Tibial artery (tissue), 4 donors: Measurements from ENCODE around the gene RCC1.

Experiments used
- DNase-seq, 2 donors: peaks; one replicate each; pipeline ENCODE4 v3.0.0-alpha.2; 2019
- H3K27ac ChIP-seq, 2 donors: fragments of 200-600 bp; sonication (generic) in 1 of 2; 1 replicate in 1 of 2; 2 replicates in 1 of 2; pipeline ENCODE4 v1.5.1; 2018 to 2019; ENCODE audit warnings: mild to moderate bottlenecking in 1 of 2
- H3K27me3 ChIP-seq, 2 donors: fragments of 200-600 bp; sonication (generic) in 1 of 2; one replicate each; pipeline versions ENCODE4 v1.5.1 to v1.6.0; 2016 to 2019
- H3K36me3 ChIP-seq, 3 donors: fragments of 200-600 bp; sonication (generic) in 2 of 3; one replicate each; pipeline ENCODE4 v1.5.1; 2016 to 2019; ENCODE audit warnings: mild to moderate bottlenecking in 2 of 3
- H3K4me1 ChIP-seq, 4 donors: fragments of 200-600 bp; sonication (generic) in 2 of 4; 1 replicate in 3 of 4; 2 replicates in 1 of 4; pipeline ENCODE4 v1.5.1; 2016 to 2019
- H3K4me3 ChIP-seq, 2 donors: fragments of 200-600 bp; sonication (generic) in 1 of 2; 1 replicate in 1 of 2; 2 replicates in 1 of 2; pipeline ENCODE4 v1.5.1; 2018 to 2019; ENCODE audit warnings: mild to moderate bottlenecking in 2 of 2
- H3K9me3 ChIP-seq, 3 donors: fragments of 200-600 bp; sonication (generic) in 1 of 3; one replicate each; pipeline ENCODE4 v1.5.1; 2016 to 2019
- intact Hi-C: fragments of 100-400 bp; cut with DNase I; formaldehyde crosslinking; loops from one replicate; pipeline ENCODE4 v1.15.0; 2023; ENCODE audit warnings: low total_unique reads
- TF ChIP-seq, protein P1 (sequence below), 2 experiments: fragments of 200-600 bp in 1 of 2; fragments of 450-650 bp in 1 of 2; IDR thresholded peaks; one replicate each; pipeline ENCODE4 v1.5.1; 2017 to 2019; ENCODE audit warnings: antibody characterized with exemption in 2 of 2, mild to moderate bottlenecking in 1 of 2, moderate library complexity in 1 of 2

Gene RCC1

DNA sequence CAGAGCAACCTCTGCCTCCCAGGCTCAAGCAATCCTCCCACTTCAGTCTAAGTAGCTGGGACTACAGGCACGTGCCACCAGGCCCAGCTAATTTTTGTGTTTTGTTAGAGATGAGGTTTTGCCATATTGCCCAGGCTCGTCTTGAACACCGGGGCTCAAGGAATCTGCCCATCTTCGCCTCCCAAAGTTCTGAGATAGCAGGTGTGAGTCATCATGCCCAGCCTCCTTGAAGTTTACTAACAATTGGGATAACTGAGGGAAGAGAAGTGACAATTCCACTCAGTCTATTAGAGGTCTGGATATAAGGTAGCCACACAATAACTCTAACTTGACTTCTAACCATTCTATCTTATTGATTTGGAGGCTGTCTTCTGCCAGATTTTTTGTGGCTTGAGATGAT, 6.3 kb upstream of the RCC1 start:
- Histone ChIP-seq H3K4me3 (no peak overlapping the region), H3K36me3 (peaks cover 20 to 53% (median 26%) of the 10 kb centered on the region in 3 donors), H3K27me3 (no peaks in the 10 kb centered on the region), H3K27ac (no peak overlapping the region), H3K4me1 (no peaks in the 10 kb centered on the region), H3K9me3 (no peaks in the 10 kb centered on the region)
- intact Hi-C loops = no loop called here
- DNase-seq = no peak
- TF ChIP-seq, protein P1, sequence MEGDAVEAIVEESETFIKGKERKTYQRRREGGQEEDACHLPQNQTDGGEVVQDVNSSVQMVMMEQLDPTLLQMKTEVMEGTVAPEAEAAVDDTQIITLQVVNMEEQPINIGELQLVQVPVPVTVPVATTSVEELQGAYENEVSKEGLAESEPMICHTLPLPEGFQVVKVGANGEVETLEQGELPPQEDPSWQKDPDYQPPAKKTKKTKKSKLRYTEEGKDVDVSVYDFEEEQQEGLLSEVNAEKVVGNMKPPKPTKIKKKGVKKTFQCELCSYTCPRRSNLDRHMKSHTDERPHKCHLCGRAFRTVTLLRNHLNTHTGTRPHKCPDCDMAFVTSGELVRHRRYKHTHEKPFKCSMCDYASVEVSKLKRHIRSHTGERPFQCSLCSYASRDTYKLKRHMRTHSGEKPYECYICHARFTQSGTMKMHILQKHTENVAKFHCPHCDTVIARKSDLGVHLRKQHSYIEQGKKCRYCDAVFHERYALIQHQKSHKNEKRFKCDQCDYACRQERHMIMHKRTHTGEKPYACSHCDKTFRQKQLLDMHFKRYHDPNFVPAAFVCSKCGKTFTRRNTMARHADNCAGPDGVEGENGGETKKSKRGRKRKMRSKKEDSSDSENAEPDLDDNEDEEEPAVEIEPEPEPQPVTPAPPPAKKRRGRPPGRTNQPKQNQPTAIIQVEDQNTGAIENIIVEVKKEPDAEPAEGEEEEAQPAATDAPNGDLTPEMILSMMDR (IDR thresholded peaks at IDR 0.05) = no peak

DNA sequence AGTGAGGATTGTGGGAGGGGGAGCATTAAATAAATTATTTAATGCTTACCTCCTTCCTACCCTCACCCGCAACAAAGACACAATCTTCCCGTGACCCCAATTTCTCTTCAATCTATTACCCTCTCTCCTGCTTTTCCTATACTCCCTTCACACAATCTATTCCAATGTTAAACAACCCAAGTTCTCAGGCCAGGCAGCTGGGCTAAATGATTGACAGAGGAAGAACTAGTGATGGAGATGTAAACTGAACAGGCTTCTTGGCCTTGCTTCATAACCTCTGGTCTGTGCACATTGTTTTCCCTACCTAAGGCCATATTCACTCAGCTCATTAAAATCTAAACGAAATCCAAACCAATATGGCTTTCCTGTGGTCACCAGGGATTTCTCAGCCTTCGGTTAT, 3.9 kb upstream of the RCC1 start:
- peaks cover 0 to 4% (median 0%) of the 10 kb centered on the region in 4 donors for H3K4me1 ChIP-seq
- H3K27me3 ChIP-seq = no peaks in the 10 kb centered on the region
- intact Hi-C loops = loop anchor here (10.0 kb wide), 1 partner anchor 247 kb away; the partner anchor contains the start of gene SESN2
- peaks cover 9 to 29% (median 15%) of the 10 kb centered on the region in 3 donors for H3K36me3 ChIP-seq
- TF ChIP-seq, protein P1 (IDR thresholded peaks at IDR 0.05) = no peak
- H3K27ac ChIP-seq = no peak overlapping the region
- no peak for DNase-seq
- H3K9me3 ChIP-seq = no peaks in the 10 kb centered on the region
- no peak overlapping the region for H3K4me3 ChIP-seq

- peaks cover 1 to 17% (median 13%) of the 10 kb centered on the region in 3 donors for H3K36me3 ChIP-seq
- TF ChIP-seq, protein P1 (IDR thresholded peaks at IDR 0.05) = no peak
- H3K9me3 ChIP-seq = no peaks in the 10 kb centered on the region
- H3K27me3 ChIP-seq = no peaks in the 10 kb centered on the region
- no peak overlapping the region for H3K4me3 ChIP-seq
- peaks cover 0 to 16% (median 11%) of the 10 kb centered on the region in 4 donors for H3K4me1 ChIP-seq
- no peak overlapping the region for H3K27ac ChIP-seq
- intact Hi-C loops = loop anchor here (10.0 kb wide), 1 partner anchor 248 kb away; the partner anchor contains the start of gene SESN2
- DNase-seq = no peak
Observed at GRCh38 chr1:28503117-28503516, 2.7 kb upstream of the RCC1 start.

GRCh38 chr1:28506907-28507246, 1.0 kb downstream of the RCC1 start:
- Histone ChIP-seq H3K4me3 (peak overlapping the region; percentile 70 to 75), H3K36me3 (peaks cover 32 to 42% (median 37%) of the 10 kb centered on the region in 3 donors), H3K27me3 (no peaks in the 10 kb centered on the region), H3K4me1 (peaks cover 0 to 52% (median 36%) of the 10 kb centered on the region in 4 donors), H3K9me3 (no peaks in the 10 kb centered on the region), H3K27ac (peak overlapping the region; percentile 79 to 92)
- DNase-seq = no peak
- intact Hi-C loops = loop anchor here (10.0 kb wide), 1 partner anchor 252 kb away; the partner anchor contains the start of gene SESN2
- TF ChIP-seq, protein P1 (IDR thresholded peaks at IDR 0.05) = no peak

GRCh38 chr1:28507247-28507645, 1.4 kb downstream of the RCC1 start:
- no peak for DNase-seq
- TF ChIP-seq, protein P1 (IDR thresholded peaks at IDR 0.05) = no peak
- peaks cover 34 to 46% (median 41%) of the 10 kb centered on the region in 3 donors for H3K36me3 ChIP-seq
- H3K9me3 ChIP-seq = no peaks in the 10 kb centered on the region
- no peaks in the 10 kb centered on the region for H3K27me3 ChIP-seq
- H3K4me3 ChIP-seq = peak overlapping the region; percentile 70 to 75
- peaks cover 0 to 55% (median 38%) of the 10 kb centered on the region in 4 donors for H3K4me1 ChIP-seq
- intact Hi-C loops = loop anchor here (10.0 kb wide), 1 partner anchor 252 kb away; the partner anchor contains the start of gene SESN2
- H3K27ac ChIP-seq = peak overlapping the region; percentile 79 to 92
